ENCODE data around the gene PPP2R1B.

GRCh38 chr11:111756097-111756496, 10.1 kb downstream of the PPP2R1B start:
- TF ChIP-seq REST (IDR thresholded peaks at IDR 0.05) = no peak
- TF ChIP-seq CTCF (IDR thresholded peaks at IDR 0.05; ENCODE audit: low read depth, low read length, missing input control) = no peak

Measured in liver (tissue), 2 donors.